Measurements from ENCODE around the gene NEURL1B.

The NEURL1B gene

GRCh38 chr5:172661526-172661925, 20.5 kb downstream of the NEURL1B start:
- no peak for DNase-seq (ENCODE audit: low read depth)
- TF ChIP-seq CTCF (conservative IDR thresholded peaks at IDR 0.05; ENCODE audit: low read depth, low read length): no peak

GRCh38 chr5:172662596-172662995, 21.5 kb downstream of the NEURL1B start:
- TF ChIP-seq CTCF (conservative IDR thresholded peaks at IDR 0.05; ENCODE audit: low read depth, low read length): no peak
- no peak for DNase-seq (ENCODE audit: low read depth)
- H3K4me3 ChIP-seq (ENCODE audit: low read length): no peak overlapping the region

More at GRCh38 chr5:172661526-172661925, 20.5 kb downstream of the NEURL1B start:
- no peak overlapping the region for H3K4me3 ChIP-seq (ENCODE audit: low read length)

- H3K4me3 ChIP-seq (ENCODE audit: low read length): no peak overlapping the region
- DNase-seq (ENCODE audit: low read depth): no peak
- TF ChIP-seq CTCF (conservative IDR thresholded peaks at IDR 0.05; ENCODE audit: low read depth, low read length): no peak
Measured at GRCh38 chr5:172664018-172664417, 23.0 kb downstream of the NEURL1B start.

GRCh38 chr5:172664681-172665541, 23.8 kb downstream of the NEURL1B start:
- DNase-seq (ENCODE audit: low read depth): no peak
- H3K4me3 ChIP-seq (ENCODE audit: low read length): no peak overlapping the region
- no peak for TF ChIP-seq CTCF (conservative IDR thresholded peaks at IDR 0.05; ENCODE audit: low read depth, low read length)

GRCh38 chr5:172666251-172666650, 25.2 kb downstream of the NEURL1B start:
- no peak for DNase-seq (ENCODE audit: low read depth)
- no peak for TF ChIP-seq CTCF (conservative IDR thresholded peaks at IDR 0.05; ENCODE audit: low read depth, low read length)
- no peak overlapping the region for H3K4me3 ChIP-seq (ENCODE audit: low read length)

GRCh38 chr5:172667786-172668593, 26.9 kb downstream of the NEURL1B start:
- no peak for DNase-seq (ENCODE audit: low read depth)
- TF ChIP-seq CTCF (conservative IDR thresholded peaks at IDR 0.05; ENCODE audit: low read depth, low read length): no peak
- H3K4me3 ChIP-seq (ENCODE audit: low read length): no peak overlapping the region
